Loucy (cell line): ENCODE results near the gene RTL10.

ENCODE experiments used
- CTCF ChIP-seq: fragments of 200-600 bp; sonication (generic); conservative IDR thresholded peaks from 2 replicates; pipeline ENCODE4 v1.5.1; 2014; ENCODE audit warnings: mild to moderate bottlenecking, antibody characterized with exemption, low read length
- EZH2phosphoT487 ChIP-seq: fragments of 200-600 bp; IDR thresholded peaks from 2 replicates; pipeline ENCODE4 v1.6.1; 2018; ENCODE audit warnings: antibody characterized with exemption, mild to moderate bottlenecking, moderate library complexity, borderline replicate concordance

GRCh38 chr22:19869497-19870152 is 15.0 kb upstream of the RTL10 start:
- no peak for TF ChIP-seq CTCF
- TF ChIP-seq EZH2phosphoT487: no peak
